Measurements from ENCODE around the gene TCF15.

TCF15 gene

DNA sequence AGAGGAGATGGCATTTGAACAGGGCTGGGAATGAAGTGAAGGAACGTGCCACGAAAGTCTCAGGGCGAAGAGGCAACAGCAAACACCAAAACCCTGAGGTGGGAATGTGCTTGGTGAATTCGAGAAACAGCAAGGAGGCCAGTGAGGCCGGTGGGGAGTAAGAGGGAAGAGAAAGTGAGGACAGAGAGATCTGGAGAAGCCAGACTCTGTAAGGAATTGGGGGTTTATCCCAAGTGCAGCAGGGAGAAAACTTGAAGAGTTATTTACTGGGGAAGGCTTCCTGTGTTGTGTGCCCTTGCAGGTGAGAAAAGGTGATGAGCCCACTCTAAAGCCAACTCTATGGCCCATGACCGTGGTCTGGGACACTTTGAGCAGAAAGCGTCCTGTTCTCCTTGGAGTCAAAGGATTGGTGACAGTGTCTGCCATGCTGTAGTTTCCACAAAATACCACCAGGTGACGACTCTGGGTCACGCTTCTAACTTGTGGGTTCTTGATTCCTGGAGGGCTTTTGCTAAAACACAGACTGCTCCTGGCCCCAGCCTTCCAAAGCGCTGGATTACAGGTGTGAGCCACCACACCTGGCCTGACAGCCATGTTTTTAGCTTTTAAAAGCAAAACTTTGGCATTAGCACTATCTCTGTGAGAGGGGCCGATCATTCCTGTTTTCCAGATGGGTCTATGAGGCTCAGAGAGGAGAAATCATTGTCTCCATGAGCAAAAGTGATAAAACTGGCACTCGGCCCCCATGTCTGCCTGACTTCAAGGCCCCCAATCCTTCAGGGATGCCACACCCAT lies 48.5 kb downstream of the TCF15 start:
- in situ Hi-C loops (cut with MboI; ENCODE audit: low sequenced_read_pairs, unreplicated experiment): loop anchor here (5.0 to 25.0 kb wide), 2 partner anchors 86 to 176 kb away; no protein-coding TSS in a partner anchor
- peak; percentile 82 for DNase-seq (ENCODE audit: low spot score)
- TF ChIP-seq, protein P1, sequence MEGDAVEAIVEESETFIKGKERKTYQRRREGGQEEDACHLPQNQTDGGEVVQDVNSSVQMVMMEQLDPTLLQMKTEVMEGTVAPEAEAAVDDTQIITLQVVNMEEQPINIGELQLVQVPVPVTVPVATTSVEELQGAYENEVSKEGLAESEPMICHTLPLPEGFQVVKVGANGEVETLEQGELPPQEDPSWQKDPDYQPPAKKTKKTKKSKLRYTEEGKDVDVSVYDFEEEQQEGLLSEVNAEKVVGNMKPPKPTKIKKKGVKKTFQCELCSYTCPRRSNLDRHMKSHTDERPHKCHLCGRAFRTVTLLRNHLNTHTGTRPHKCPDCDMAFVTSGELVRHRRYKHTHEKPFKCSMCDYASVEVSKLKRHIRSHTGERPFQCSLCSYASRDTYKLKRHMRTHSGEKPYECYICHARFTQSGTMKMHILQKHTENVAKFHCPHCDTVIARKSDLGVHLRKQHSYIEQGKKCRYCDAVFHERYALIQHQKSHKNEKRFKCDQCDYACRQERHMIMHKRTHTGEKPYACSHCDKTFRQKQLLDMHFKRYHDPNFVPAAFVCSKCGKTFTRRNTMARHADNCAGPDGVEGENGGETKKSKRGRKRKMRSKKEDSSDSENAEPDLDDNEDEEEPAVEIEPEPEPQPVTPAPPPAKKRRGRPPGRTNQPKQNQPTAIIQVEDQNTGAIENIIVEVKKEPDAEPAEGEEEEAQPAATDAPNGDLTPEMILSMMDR (IDR thresholded peaks at IDR 0.05; ENCODE audit: borderline replicate concordance, control extremely low read depth, extremely low read depth, insufficient read depth, missing control alignments): peak; percentile 84

DNA sequence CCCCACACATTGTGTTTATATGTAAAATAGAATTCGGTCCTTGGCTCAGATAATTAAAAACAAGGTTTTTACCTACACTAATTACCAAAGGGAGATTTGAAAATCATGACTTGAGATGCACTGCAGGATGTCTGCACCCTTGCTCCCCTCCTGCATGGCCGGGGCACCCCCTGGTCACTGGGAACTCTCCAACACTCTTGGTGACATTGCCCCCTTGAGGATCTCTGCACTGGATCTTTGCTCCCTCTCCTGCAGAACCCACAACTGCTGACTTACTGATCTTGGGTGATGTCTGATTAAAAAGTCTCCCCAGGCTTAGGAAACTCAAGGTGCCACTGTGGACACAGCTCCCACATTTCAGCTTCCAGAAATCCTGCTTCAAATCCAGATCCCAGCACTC lies 49.4 kb downstream of the TCF15 start:
- DNase-seq (ENCODE audit: low spot score): no peak
- in situ Hi-C loops (cut with MboI; ENCODE audit: low sequenced_read_pairs, unreplicated experiment): loop anchor here (5.0 to 25.0 kb wide), 2 partner anchors 87 to 177 kb away; no protein-coding TSS in a partner anchor
- TF ChIP-seq, protein P1 (IDR thresholded peaks at IDR 0.05; ENCODE audit: borderline replicate concordance, control extremely low read depth, extremely low read depth, insufficient read depth, missing control alignments): no peak

DNA sequence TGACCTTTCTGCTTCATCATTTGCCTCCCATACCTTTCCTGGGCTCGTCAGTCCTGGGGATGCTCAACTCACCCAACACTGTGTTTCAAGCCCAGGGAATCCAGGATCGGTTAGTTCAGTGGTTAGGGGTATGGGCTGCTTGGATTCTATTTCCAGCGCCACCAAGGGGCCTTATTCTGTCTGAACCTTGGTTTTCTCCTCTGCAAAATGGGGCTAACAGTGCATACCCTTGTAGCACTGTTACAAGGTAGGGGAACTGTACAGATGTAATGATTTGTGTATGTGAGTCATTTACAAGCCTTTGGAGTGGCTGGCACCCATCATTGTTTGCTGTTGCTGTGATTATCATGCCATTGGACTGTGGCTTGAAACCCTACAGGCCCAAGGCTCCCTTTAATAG lies 52.0 kb downstream of the TCF15 start:
- no peak for DNase-seq (ENCODE audit: low spot score)
- TF ChIP-seq, protein P1 (IDR thresholded peaks at IDR 0.05; ENCODE audit: borderline replicate concordance, control extremely low read depth, extremely low read depth, insufficient read depth, missing control alignments): no peak
- in situ Hi-C loops (cut with MboI; ENCODE audit: low sequenced_read_pairs, unreplicated experiment): loop anchor here (25.0 kb wide), 1 partner anchor 179 kb away; no protein-coding TSS in a partner anchor

DNA sequence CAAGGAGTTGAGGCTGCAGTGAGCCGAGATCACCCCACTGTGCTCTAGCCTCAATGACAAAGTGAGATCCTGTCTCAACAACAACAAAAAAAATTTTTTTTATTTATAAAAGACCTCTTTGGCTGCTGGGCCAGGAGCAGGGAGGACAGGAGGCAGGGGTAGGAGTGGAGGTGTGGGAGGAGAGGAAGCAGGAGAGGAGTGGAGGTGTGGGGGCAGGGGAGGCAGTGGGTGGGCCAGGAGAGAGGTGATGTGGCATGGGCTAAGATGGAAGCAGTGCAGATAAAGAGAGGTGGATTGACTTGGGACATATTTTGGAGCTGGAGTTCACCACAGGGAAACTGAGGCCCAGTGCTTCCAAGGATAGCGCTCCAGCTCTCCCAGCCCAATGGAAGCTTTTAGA lies 53.1 kb downstream of the TCF15 start:
- TF ChIP-seq, protein P1 (IDR thresholded peaks at IDR 0.05; ENCODE audit: borderline replicate concordance, control extremely low read depth, extremely low read depth, insufficient read depth, missing control alignments): no peak

DNA sequence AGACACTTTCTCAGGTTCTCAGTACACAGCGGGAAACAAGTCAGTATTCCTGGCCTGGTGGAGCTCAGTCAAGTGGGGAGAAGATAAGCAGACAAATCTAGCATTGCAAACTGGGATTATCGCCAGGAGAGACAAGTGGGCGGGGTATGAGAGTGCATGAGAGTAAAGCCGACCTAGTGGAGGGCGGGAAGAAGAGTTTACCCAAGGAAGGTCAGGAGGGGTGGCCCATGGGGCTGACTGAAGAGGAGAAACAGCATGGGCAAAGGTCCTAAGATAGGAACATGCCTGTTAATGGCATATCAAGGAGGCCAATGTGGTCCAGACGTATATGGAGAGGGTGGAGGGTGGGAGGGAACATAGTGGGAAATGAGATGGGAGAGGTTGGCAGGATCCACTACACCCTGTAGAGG lies 54.1 kb downstream of the TCF15 start:
- DNase-seq (ENCODE audit: low spot score): no peak
- TF ChIP-seq, protein P1 (IDR thresholded peaks at IDR 0.05; ENCODE audit: borderline replicate concordance, control extremely low read depth, extremely low read depth, insufficient read depth, missing control alignments): no peak
- in situ Hi-C loops (cut with MboI; ENCODE audit: low sequenced_read_pairs, unreplicated experiment): loop anchor here (25.0 kb wide), 1 partner anchor 181 kb away; no protein-coding TSS in a partner anchor

More for the DNA sequence above, 53.1 kb downstream of the TCF15 start:
- in situ Hi-C loops (cut with MboI; ENCODE audit: low sequenced_read_pairs, unreplicated experiment): loop anchor here (25.0 kb wide), 1 partner anchor 180 kb away; no protein-coding TSS in a partner anchor
- DNase-seq (ENCODE audit: low spot score): no peak
